GM12892 (cell line): ENCODE measurements around the gene ITPKB.
A peak's percentile ranks its signal among the peaks of the same experiment; 100 is the strongest.
"Not testable (repeated sequence)": the region's sequence is repeated elsewhere in the genome, so short reads cannot be mapped to it uniquely, and the experiment has no call there.

ENCODE experiments used
- DNase-seq: peaks from one replicate; pipeline ENCODE4 v3.0.0; 2011; ENCODE audit not compliant: insufficient read length
- FAIRE-seq: peaks from 2 replicates; lab custom pipeline; 2011; peaks lifted over from hg19 to GRCh38; lab: Jason Lieb, UNC
- POLR2A ChIP-seq: IDR thresholded peaks from 2 replicates; pipeline ENCODE4 v1.6.1; 2011; ENCODE audit warnings: low read depth, low read length, control low read depth
- POLR2AphosphoS5 ChIP-seq: IDR thresholded peaks from 2 replicates; pipeline ENCODE4 v1.6.1; 2011; ENCODE audit warnings: low read depth, low read length, control low read depth
- TAF1 ChIP-seq: IDR thresholded peaks from 2 replicates; pipeline ENCODE4 v1.6.1; 2011; ENCODE audit warnings: low read depth, mild to moderate bottlenecking, control low read depth, low read length, borderline replicate concordance

The ITPKB gene

DNA sequence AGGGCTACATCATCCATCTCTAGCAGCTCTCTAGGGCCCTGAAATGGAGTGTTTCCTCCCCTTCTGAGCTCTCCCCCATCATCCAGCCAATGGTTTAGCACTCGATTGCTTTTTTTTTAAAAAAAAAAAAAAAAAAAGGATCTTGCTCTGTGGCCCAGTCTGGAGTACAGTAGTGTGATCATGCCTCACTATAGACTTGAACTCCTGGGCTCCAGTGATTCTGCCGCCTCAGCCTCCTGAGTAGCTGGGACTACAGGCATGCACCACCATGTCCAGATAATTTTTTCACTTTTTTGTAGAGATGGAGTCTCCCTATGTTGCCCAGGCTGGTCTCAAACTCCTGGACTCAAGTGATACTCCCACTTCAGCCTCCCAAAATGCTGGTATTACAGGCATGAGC is 12.1 kb upstream of the ITPKB start:
- no peak for TF ChIP-seq POLR2A
- no peak for TF ChIP-seq TAF1
- no peak for TF ChIP-seq POLR2AphosphoS5
- no peak for FAIRE-seq
- DNase-seq = no peak

DNA sequence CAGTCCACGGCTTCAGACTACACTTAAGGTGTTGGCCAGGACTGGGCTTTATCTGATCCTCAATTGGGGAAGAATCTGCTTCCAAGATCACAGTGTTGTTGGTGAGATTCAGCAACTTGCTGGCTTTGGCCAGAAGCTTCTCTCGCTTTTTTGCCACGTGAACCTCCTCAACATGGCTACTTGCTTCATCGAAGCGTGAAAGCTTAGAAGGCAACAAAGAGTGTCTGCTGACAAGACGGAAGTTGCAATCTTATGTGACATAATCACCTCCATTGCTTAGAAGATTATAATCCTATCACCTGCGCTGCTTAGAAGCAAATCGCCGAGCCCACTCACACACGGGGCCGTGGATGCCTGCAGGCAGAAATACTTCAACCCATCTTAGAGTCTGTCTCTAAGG is 10.4 kb upstream of the ITPKB start:
- FAIRE-seq (no peak), DNase-seq (no peak)
- TF ChIP-seq POLR2AphosphoS5 (no peak), POLR2A (no peak), TAF1 (no peak)

DNA sequence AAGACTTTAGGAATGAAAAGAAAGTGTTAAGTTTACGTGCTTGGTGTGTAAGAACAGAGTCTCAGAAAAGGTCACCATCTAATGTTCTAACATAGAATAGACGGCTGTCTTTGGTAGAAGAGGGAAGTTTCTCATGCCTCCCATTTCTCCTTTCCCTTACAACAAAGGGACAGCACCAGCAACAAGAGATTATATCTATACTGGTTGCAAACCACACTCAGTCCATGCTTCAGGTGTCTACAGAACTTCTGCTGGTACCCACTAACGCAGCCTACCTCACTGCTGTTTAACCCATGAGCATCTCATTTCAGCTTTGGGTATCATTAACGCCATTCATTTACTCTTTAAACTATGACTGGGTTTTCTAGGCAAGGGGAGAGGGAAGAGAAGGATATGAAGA is 9.2 kb upstream of the ITPKB start:
- DNase-seq = no peak
- FAIRE-seq = no peak
- TF ChIP-seq POLR2A = no peak
- TF ChIP-seq TAF1 = no peak
- TF ChIP-seq POLR2AphosphoS5 = no peak

DNA sequence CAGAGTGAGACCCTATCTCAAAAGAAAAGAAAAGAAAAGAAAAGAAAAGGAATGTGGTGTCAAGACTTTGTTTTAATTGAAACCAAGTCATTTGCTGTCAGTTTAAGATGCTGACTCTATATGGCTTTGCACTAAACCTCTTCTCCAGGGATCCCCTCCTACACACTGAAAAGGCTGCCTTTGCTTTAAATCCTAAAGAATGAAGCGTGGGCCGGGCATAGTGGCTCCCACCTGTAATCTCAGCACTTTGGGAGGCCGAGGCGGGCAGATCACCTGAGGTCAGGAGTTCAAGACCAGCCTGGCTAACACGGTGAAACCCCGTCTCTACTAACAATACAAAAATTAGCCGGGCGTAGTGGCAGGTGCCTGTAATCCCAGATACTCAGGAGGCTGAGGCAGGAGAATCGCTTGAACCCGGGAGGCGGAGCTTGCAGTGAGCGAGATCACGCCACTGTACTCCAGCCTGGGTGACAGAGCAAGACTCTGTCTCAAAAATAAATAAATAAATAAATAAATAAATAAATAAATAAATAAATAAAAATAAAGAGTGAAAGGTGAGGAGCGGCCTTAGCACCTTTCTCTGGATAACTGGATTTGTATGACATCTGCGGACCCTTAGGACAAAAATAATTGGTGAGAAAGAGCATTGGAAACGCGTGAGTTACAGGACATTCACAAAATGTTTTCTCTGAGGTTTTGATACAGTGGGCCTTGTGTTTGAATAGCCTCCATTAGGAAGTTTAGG is 8.6 kb upstream of the ITPKB start:
- DNase-seq, FAIRE-seq: not testable (repeated sequence)

DNA sequence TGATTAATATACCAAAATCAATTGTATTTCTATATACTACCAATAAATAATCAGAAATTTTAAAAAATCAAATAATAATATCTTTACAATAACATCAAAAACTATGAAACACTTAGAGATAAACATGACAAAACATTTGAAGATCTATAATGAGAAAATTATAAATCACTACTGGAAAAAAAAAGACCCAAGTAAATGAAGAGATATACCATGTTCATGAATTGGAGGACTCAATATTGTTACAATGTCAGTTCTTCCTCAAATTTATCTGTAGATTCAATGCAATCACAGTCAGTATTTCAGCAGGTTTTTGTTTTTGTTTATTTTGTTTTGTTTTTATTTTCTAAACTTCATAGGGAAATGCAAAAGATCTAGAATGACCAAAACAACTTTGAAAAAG is 4.2 kb upstream of the ITPKB start:
- no peak for FAIRE-seq
- DNase-seq = no peak
- TF ChIP-seq TAF1 = no peak
- no peak for TF ChIP-seq POLR2AphosphoS5
- TF ChIP-seq POLR2A = no peak

DNA sequence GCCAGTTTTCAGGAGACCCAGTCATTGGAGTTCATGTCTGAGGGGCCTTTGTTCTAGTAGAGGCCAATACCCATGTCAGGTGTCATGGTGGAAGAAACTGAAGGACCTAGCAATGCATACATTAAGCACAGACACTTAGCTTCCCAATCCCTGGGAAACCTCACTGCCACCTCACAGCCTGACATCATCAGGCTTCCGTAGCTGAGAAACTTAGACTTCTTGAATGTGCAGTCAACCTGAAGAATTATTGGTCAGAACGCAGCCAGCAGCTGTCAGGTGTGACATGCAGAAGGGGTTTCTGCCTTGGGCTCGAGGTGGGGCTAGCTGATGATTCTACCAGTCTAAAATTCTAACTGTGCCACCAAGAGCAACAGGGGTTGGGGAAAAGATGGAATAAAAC is 1.9 kb upstream of the ITPKB start:
- no peak for TF ChIP-seq TAF1
- TF ChIP-seq POLR2A = no peak
- TF ChIP-seq POLR2AphosphoS5 = no peak
- DNase-seq (no peak), FAIRE-seq (no peak)

DNA sequence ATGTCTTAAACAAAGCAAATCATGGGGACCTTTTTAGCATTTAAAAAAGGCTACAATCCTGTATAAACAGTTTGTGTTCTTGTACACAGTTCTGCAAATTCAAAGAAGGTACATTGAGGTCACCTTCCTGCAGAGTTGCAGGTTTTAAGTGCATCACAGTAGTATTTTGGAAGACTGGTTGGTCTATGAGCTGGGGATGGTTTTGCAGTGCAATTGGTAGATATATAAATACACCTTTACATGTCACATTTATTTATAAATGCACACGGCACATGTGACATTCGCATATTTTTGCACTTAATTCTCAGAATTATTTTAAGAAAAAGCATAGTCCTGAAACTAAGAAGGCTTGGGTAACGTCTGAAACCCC is 599 bp upstream of the ITPKB start:
- FAIRE-seq = peak; percentile 5

DNA sequence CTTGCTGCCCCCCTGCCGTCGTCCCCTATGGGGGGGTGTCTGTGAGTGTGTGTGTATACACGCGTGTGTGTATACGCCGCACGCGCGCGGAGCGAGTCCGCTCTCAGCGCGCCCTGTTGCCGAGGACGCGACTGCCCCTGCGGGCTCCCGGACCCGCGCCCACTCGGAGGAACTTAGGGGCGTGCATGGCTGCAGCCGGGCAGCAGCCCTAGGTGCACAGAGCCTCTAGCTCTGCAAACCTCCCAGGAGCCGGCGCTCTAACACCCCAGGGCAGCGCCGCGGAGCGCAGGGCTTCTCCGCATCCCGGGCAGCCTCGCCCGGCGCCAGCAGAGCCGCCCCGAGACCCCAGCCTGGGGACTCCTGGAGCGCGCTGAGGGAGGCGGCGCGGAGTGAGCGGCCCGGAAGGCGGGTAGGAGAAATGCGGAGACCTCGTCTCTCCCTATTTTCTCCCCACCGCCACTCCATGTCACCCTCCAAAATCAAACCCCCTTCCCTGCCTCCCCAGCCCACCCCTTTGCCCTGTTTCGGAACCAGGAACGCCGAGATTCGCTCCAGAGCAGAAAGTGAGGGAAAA is 574 bp downstream of the ITPKB start:
- TF ChIP-seq POLR2AphosphoS5 (no peak), POLR2A (no peak), TAF1 (no peak)
- DNase-seq (no peak), FAIRE-seq (no peak)

More for the DNA sequence above, 599 bp upstream of the ITPKB start:
- TF ChIP-seq POLR2A (no peak), TAF1 (no peak), POLR2AphosphoS5 (no peak)
- no peak for DNase-seq

DNA sequence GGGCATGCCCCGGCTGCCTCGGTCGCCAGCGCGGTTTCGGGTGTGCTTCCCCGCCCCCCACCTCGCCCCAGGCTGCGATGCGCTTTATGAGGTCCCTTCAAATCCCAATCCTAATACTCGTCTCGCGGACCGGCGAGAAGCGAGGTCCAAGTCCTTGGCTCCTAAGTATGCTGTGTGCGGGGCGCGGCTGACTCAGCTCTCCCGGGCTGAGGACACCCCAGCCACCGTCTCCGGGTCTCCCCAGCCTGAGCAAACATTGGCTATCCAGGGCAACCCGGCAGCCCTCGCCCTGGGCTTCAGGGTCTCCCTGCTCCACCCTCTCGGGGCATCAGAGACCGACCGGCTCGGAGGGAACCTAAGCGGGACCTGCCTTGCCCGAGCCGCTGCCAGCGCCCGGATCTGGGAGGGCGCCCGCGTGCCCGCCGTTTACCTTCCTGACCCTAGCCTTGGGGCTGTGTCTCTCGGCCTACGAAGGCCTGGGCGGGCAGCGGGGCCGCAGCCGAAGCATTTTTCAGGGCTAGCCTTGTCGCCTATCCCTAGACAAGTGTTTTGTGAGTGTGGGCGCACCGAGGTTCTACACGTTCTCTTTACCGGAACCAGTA is 1.2 kb downstream of the ITPKB start:
- FAIRE-seq (no peak), DNase-seq (no peak)
- TF ChIP-seq POLR2A = no peak
- TF ChIP-seq TAF1 = no peak
- no peak for TF ChIP-seq POLR2AphosphoS5

DNA sequence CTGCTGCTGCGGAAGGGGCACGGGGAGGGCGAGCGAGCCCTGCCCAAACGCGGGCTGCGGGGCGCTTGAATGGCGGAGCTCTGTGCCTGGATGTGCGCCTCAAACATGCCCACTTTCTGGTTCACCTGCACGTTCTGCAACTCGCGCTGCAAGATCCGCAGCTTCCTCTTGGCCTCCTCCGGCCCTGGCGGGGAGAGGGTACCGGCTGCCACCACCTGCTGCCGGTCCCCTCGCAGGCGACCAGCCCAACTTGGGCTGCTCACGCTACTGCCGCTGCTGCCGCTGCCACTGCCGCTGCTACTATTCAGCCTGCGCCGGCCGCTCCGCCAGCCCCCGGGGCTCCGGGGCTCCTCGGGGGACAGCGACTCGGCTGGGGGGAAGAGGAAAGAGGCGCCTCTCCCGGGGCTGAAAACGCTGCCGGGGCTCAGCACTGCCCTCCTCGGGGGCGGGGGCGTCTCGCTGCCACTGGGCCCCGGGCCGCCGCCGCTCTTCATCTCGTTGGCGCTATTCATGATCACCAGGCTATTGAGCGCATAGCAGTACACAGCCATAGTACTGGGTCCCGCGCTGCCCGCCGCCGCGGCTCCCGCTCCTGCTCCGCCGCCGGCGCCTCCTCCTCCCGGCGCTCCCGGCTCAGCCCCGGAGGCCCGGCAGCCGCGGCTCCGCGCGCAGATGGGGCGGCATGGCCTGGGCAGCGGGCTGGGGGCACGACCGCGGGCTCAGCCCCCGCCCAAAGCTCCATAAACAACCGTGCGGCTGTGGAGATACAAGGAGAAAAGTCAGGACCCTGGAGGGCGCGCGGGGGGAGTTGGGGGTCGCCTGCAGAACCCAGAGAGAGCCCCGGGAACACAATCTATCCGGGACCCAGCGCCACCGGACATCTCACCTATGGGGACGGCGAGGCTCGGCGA is 1.9 kb downstream of the ITPKB start:
- DNase-seq = peak; percentile 42
- TF ChIP-seq POLR2A (no peak), POLR2AphosphoS5 (no peak), TAF1 (no peak)
- FAIRE-seq = no peak

DNA sequence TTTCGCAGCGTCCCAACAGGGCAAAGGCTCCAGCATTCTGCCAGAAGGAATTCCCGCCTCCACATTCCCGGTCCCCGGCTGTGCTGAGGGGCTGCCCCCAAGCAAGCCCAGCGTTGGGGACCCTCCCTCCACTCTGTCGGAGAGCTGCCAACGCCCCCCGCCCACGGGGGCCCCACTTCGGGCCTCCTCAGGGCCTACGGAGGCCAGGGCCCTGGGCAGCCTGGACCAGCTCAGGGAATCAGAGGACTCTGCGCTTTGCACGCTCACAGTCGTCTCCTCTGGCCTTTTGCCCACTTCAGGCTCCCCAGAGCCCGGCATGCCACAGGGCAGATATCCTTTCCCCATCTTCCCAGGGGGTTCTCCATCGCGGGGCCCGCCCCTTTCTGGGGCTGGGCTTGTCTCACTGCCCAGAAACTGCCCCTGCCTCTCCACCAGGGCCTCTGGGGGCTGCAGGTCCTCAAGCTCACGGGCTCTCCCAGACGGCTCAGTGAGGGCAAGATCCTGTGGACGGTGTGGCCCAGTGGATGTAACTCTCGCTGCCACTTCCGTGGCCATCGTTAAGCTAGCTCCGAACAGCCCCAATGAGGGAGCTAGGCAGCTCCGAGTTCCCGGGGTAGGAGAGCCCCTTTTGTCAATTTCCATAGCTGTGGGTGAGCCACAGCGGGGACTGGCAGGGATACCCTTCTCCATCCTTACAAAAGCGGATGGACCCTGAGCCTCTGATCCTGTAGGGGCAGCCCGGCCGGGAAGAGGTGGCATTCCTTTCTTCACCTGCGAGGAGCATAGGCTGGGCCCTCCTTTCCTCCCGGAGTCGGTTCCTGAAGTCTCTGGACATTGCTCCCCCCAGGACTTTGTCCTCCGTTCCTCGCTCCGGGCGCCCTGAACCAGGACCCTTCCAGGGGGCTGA is 2.8 kb downstream of the ITPKB start:
- TF ChIP-seq POLR2A (no peak), POLR2AphosphoS5 (no peak), TAF1 (no peak)
- FAIRE-seq (no peak), DNase-seq (no peak)
